HepG2 (cell line): Measurements from ENCODE around the gene WDR54. TPM values are rescaled to one million over a fixed set of nuclear protein-coding genes. Genes with fewer than 3 reads are reported as not detected.

ENCODE experiments used
- AHR ChIP-seq: IDR thresholded peaks from 2 replicates; pipeline ENCODE4 v1.6.1; 2018; ENCODE audit warnings: missing genetic modification reagents, missing compliant biosample characterization
- ARHGAP35 ChIP-seq: sonication (generic); formaldehyde crosslinking; IDR thresholded peaks from 2 replicates; pipeline ENCODE4 v1.9.0; 2022; ENCODE audit warnings: mild to moderate bottlenecking, inconsistent platforms, moderate library complexity, missing genetic modification reagents, borderline replicate concordance
- ARNT2 ChIP-seq: sonication (generic); formaldehyde crosslinking; IDR thresholded peaks from 2 replicates; pipeline ENCODE4 v1.8.0; 2022; ENCODE audit warnings: mild to moderate bottlenecking, low read depth, missing genetic modification reagents, moderate library complexity
- GATAD2A ChIP-seq: IDR thresholded peaks from 2 replicates; pipeline ENCODE4 v1.6.1; 2016
- MED1 ChIP-seq: sonication (generic); formaldehyde crosslinking; IDR thresholded peaks from 2 replicates; pipeline ENCODE4 v1.4.0; 2020; ENCODE audit warnings: missing genetic modification reagents
- PATZ1 ChIP-seq: sonication (generic); formaldehyde crosslinking; IDR thresholded peaks from 2 replicates; pipeline ENCODE4 v1.4.0; 2020; ENCODE audit warnings: missing genetic modification reagents
- POLR2A ChIP-seq, 2 experiments: IDR thresholded peaks; 2 replicates each; pipeline ENCODE4 v1.6.1; 2011; ENCODE audit warnings: low read depth in 2 of 2, low read length in 2 of 2, mild to moderate bottlenecking in 1 of 2, moderate library complexity in 1 of 2; ENCODE audit not compliant: insufficient read depth in 1 of 2
- RFX5 ChIP-seq: IDR thresholded peaks from 2 replicates; pipeline ENCODE4 v1.6.1; 2011; ENCODE audit warnings: low read depth, low read length, improper control_type of control experiment
- TOPORS ChIP-seq: sonication (generic); formaldehyde crosslinking; IDR thresholded peaks from 2 replicates; pipeline ENCODE4 v1.8.0; 2023; ENCODE audit warnings: mild to moderate bottlenecking, missing genetic modification reagents
- TP53 ChIP-seq: sonication (generic); formaldehyde crosslinking; conservative IDR thresholded peaks from 2 replicates; pipeline ENCODE4 v1.4.0; 2020; ENCODE audit warnings: missing genetic modification reagents
- USF2 ChIP-seq, 2 experiments: sonication (generic) in 1 of 2; formaldehyde crosslinking in 1 of 2; IDR thresholded peaks; 2 replicates each; pipeline versions ENCODE4 v1.5.1 to v1.6.1; 2011 to 2020; ENCODE audit warnings: borderline replicate concordance in 1 of 2, low read depth in 1 of 2, low read length in 1 of 2, mild to moderate bottlenecking in 1 of 2, missing genetic modification reagents in 1 of 2, moderate library complexity in 1 of 2
- ZNF260 ChIP-seq: sonication (generic); formaldehyde crosslinking; IDR thresholded peaks from 2 replicates; pipeline ENCODE4 v1.4.0; 2020; ENCODE audit warnings: missing genetic modification reagents, low read depth, mild to moderate bottlenecking, borderline replicate concordance
- ZNF274 ChIP-seq: sonication (generic); formaldehyde crosslinking; IDR thresholded peaks from 2 replicates; pipeline ENCODE4 v1.5.1; 2020; ENCODE audit warnings: mild to moderate bottlenecking, missing genetic modification reagents
- ZNF563 ChIP-seq: sonication (generic); formaldehyde crosslinking; IDR thresholded peaks from 2 replicates; pipeline ENCODE4 v1.8.0; 2022; ENCODE audit warnings: mild to moderate bottlenecking, moderate library complexity, missing genetic modification reagents
- polyA plus RNA-seq, 8 experiments: library from polyadenylated mRNA; depleted of rRNA in 3 of 8; stranded (reverse) in 7 of 8; unstranded in 1 of 8; fragments of >200 nt; fragmentation: Illumina TruSeq in 4 of 8; extraction: Trizol in 4 of 8; gene quantifications; 2 replicates each; pipeline versions ENCODE4 v1.2.1 to v1.2.3, GENCODE V29; 2011 to 2016; ENCODE audit warnings: low read depth in 4 of 8, missing spikeins in 1 of 8, mixed read lengths in 1 of 8; ENCODE audit not compliant: insufficient read depth in 1 of 8
- total RNA-seq, 5 experiments: library from RNA; depleted of rRNA; stranded (reverse); fragments of >200 nt; fragmentation: Illumina TruSeq; extraction: Trizol; gene quantifications; 2 replicates each; pipeline ENCODE4 v1.2.3, GENCODE V29; 2016; ENCODE audit warnings: low read depth in 1 of 5
- TF ChIP-seq, protein P1 (sequence below): sonication (generic); formaldehyde crosslinking; IDR thresholded peaks from 2 replicates; pipeline ENCODE4 v1.4.0; 2020; ENCODE audit warnings: missing genetic modification reagents
- TF ChIP-seq, protein P2 (sequence below): sonication (generic); formaldehyde crosslinking; IDR thresholded peaks from 2 replicates; pipeline ENCODE4 v1.4.0; 2020; ENCODE audit warnings: missing genetic modification reagents, borderline replicate concordance
- TF ChIP-seq, protein P3 (sequence below): sonication (generic); formaldehyde crosslinking; IDR thresholded peaks from 2 replicates; pipeline ENCODE4 v1.8.1; 2023; ENCODE audit warnings: missing genetic modification reagents, inconsistent platforms, borderline replicate concordance
- TF ChIP-seq, protein P4 (sequence below): sonication (generic); formaldehyde crosslinking; IDR thresholded peaks from 2 replicates; pipeline ENCODE4 v1.4.0; 2020; ENCODE audit warnings: missing genetic modification reagents

Gene WDR54
- total and polyA plus RNA-seq, 2 of the 13 experiments (the other 11 are each of a cell fraction or from before 2014, with no cell fraction given), result 2.0 to 17.3 TPM

GRCh38 chr2:74421221-74421870 lies at the start of gene WDR54, which contains the start of gene C2orf81 (continued):
- TF ChIP-seq, protein P1, sequence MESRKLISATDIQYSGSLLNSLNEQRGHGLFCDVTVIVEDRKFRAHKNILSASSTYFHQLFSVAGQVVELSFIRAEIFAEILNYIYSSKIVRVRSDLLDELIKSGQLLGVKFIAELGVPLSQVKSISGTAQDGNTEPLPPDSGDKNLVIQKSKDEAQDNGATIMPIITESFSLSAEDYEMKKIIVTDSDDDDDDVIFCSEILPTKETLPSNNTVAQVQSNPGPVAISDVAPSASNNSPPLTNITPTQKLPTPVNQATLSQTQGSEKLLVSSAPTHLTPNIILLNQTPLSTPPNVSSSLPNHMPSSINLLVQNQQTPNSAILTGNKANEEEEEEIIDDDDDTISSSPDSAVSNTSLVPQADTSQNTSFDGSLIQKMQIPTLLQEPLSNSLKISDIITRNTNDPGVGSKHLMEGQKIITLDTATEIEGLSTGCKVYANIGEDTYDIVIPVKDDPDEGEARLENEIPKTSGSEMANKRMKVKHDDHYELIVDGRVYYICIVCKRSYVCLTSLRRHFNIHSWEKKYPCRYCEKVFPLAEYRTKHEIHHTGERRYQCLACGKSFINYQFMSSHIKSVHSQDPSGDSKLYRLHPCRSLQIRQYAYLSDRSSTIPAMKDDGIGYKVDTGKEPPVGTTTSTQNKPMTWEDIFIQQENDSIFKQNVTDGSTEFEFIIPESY (CRISPR knock-in tag), result 0 out of 2 replicates have a peak, but pooled peaks have one; percentile 14
- TF ChIP-seq ARHGAP35 (CRISPR knock-in tag) (no peak; the same call in 1 of the 2 replicates), ZNF260 (CRISPR knock-in tag) (no peak), ZNF563 (CRISPR knock-in tag) (peak; percentile 61; the same call in 1 of the 2 replicates), AHR (CRISPR knock-in tag) (no peak), MED1 (CRISPR knock-in tag) (no peak), TOPORS (CRISPR knock-in tag) (no peak), ARNT2 (peak; percentile 91), TP53 (CRISPR knock-in tag) (no peak), ZNF274 (CRISPR knock-in tag) (peak; percentile 95), POLR2A (IDR thresholded peaks at IDR 0.05; ENCODE audit: insufficient read depth in 1 of 2, low read depth in 2 of 2, low read length in 2 of 2) (peak; percentile 37 to 41; a peak in 2 of 4 replicates), USF2 (IDR thresholded peaks at IDR 0.05; ENCODE audit: low read depth, low read length) (no peak), USF2 (CRISPR knock-in tag; IDR thresholded peaks at IDR 0.05; ENCODE audit: borderline replicate concordance) (no peak), RFX5 (peak; percentile 38; the same call in 1 of the 2 replicates), PATZ1 (no peak; the same call in 1 of the 2 replicates), GATAD2A (CRISPR knock-in tag) (no peak)
- TF ChIP-seq, protein P2, sequence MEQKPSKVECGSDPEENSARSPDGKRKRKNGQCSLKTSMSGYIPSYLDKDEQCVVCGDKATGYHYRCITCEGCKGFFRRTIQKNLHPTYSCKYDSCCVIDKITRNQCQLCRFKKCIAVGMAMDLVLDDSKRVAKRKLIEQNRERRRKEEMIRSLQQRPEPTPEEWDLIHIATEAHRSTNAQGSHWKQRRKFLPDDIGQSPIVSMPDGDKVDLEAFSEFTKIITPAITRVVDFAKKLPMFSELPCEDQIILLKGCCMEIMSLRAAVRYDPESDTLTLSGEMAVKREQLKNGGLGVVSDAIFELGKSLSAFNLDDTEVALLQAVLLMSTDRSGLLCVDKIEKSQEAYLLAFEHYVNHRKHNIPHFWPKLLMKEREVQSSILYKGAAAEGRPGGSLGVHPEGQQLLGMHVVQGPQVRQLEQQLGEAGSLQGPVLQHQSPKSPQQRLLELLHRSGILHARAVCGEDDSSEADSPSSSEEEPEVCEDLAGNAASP (CRISPR knock-in tag), result no peak
- TF ChIP-seq, protein P3, sequence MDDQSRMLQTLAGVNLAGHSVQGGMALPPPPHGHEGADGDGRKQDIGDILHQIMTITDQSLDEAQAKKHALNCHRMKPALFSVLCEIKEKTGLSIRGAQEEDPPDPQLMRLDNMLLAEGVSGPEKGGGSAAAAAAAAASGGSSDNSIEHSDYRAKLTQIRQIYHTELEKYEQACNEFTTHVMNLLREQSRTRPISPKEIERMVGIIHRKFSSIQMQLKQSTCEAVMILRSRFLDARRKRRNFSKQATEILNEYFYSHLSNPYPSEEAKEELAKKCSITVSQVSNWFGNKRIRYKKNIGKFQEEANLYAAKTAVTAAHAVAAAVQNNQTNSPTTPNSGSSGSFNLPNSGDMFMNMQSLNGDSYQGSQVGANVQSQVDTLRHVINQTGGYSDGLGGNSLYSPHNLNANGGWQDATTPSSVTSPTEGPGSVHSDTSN (CRISPR knock-in tag), result no peak
- TF ChIP-seq, protein P4, sequence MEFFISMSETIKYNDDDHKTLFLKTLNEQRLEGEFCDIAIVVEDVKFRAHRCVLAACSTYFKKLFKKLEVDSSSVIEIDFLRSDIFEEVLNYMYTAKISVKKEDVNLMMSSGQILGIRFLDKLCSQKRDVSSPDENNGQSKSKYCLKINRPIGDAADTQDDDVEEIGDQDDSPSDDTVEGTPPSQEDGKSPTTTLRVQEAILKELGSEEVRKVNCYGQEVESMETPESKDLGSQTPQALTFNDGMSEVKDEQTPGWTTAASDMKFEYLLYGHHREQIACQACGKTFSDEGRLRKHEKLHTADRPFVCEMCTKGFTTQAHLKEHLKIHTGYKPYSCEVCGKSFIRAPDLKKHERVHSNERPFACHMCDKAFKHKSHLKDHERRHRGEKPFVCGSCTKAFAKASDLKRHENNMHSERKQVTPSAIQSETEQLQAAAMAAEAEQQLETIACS (CRISPR knock-in tag), result no peak
